GM21515 (cell line): ENCODE measurements around the gene KCNQ4.

ENCODE experiments used
- ATAC-seq: cut with Tn5 transposase; IDR thresholded peaks from one replicate; pipeline ENCODE4 v1.9.1; 2021; ENCODE audit not compliant: unreplicated experiment

KCNQ4 gene

GRCh38 chr1:40794974-40795715, 11.6 kb downstream of the KCNQ4 start:
- no peak for ATAC-seq

- ATAC-seq, result no peak
Measured at GRCh38 chr1:40795811-40796586, 12.4 kb downstream of the KCNQ4 start.

GRCh38 chr1:40796939-40797667, 13.5 kb downstream of the KCNQ4 start:
- ATAC-seq, result no peak

GRCh38 chr1:40797668-40798010, 14.1 kb downstream of the KCNQ4 start:
- ATAC-seq, result no peak

- no peak for ATAC-seq
Measured at GRCh38 chr1:40798366-40799281, 15.0 kb downstream of the KCNQ4 start.

GRCh38 chr1:40799351-40799867, 15.8 kb downstream of the KCNQ4 start:
- ATAC-seq, result no peak

- ATAC-seq, result no peak
Measured at GRCh38 chr1:40801742-40802077, 18.1 kb downstream of the KCNQ4 start.

- ATAC-seq, result no peak
Measured at GRCh38 chr1:40802078-40802741, 18.6 kb downstream of the KCNQ4 start.

GRCh38 chr1:40802742-40803113, 19.1 kb downstream of the KCNQ4 start:
- no peak for ATAC-seq

GRCh38 chr1:40803447-40803846, 19.9 kb downstream of the KCNQ4 start:
- ATAC-seq, result no peak

- no peak for ATAC-seq
Measured at GRCh38 chr1:40803902-40804301, 20.3 kb downstream of the KCNQ4 start.

- no peak for ATAC-seq
Measured at GRCh38 chr1:40806240-40806639, 22.7 kb downstream of the KCNQ4 start.

GRCh38 chr1:40806731-40807695, 23.4 kb downstream of the KCNQ4 start:
- ATAC-seq, result no peak

- ATAC-seq, result no peak
Measured at GRCh38 chr1:40808002-40808401, 24.4 kb downstream of the KCNQ4 start.

- no peak for ATAC-seq
Measured at GRCh38 chr1:40808444-40808843, 24.9 kb downstream of the KCNQ4 start.

- ATAC-seq, result no peak
Measured at GRCh38 chr1:40808909-40809308, 25.3 kb downstream of the KCNQ4 start.

GRCh38 chr1:40810927-40811326, 27.3 kb downstream of the KCNQ4 start:
- no peak for ATAC-seq

GRCh38 chr1:40815420-40815819, 31.8 kb downstream of the KCNQ4 start:
- ATAC-seq, result no peak

- ATAC-seq, result no peak
Measured at GRCh38 chr1:40817791-40818263, 34.2 kb downstream of the KCNQ4 start.
